ENCODE data around the gene SH3PXD2A. TPM values are rescaled to one million over a fixed set of nuclear protein-coding genes. Genes with fewer than 3 reads are reported as not detected.
"Not testable (repeated sequence)": the region's sequence is repeated elsewhere in the genome, so short reads cannot be mapped to it uniquely, and the experiment has no call there.

Gene SH3PXD2A
- total and polyA plus RNA-seq, 2 donors (not counting 1 experiment from before 2014, with no cell fraction given), result 3.2 to 33.5 TPM

DNA sequence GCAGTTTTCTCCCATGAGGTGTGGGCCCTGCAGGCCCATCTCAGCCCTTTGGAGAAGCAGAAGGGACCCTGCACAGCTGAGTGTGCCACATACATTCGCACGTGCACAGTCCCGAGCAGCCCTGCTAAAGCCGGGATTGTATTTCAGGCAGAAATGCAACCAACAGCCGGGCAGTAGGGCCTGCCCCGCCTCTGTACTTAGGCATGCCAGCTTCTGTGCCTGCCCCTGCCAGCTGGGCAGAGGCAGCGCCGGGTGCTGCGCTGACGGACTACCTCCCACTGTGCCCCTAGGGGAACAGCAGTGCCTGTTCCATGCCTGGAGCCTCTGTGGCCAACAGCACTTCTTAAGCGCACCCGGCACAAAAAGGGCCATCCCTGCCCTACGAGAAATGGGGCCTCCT, 191.6 kb downstream of the SH3PXD2A start:
- H3K9me3 ChIP-seq (ENCODE audit: control extremely low read depth in 1 of 3, control insufficient read depth in 2 of 3, insufficient read depth in 1 of 3, low read length in 2 of 3), result peaks cover 0 to 2% (median 0%) of the 10 kb centered on the region in 3 donors
- no peak for TF ChIP-seq EZH2 (IDR thresholded peaks at IDR 0.05; ENCODE audit: borderline replicate concordance, insufficient read depth, low read depth, low read length, poor library complexity, severe bottlenecking)
- TF ChIP-seq, protein P1, sequence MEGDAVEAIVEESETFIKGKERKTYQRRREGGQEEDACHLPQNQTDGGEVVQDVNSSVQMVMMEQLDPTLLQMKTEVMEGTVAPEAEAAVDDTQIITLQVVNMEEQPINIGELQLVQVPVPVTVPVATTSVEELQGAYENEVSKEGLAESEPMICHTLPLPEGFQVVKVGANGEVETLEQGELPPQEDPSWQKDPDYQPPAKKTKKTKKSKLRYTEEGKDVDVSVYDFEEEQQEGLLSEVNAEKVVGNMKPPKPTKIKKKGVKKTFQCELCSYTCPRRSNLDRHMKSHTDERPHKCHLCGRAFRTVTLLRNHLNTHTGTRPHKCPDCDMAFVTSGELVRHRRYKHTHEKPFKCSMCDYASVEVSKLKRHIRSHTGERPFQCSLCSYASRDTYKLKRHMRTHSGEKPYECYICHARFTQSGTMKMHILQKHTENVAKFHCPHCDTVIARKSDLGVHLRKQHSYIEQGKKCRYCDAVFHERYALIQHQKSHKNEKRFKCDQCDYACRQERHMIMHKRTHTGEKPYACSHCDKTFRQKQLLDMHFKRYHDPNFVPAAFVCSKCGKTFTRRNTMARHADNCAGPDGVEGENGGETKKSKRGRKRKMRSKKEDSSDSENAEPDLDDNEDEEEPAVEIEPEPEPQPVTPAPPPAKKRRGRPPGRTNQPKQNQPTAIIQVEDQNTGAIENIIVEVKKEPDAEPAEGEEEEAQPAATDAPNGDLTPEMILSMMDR (IDR thresholded peaks at IDR 0.05), result no peak
- DNase-seq (no peak), ATAC-seq (ENCODE audit: low read depth) (no peak)
- no peaks in the 10 kb centered on the region for H3K27me3 Mint-ChIP-seq
- H3K27ac Mint-ChIP-seq, result no peak overlapping the region
- no peaks in the 10 kb centered on the region for H3K36me3 ChIP-seq (replicated peaks in 1 of 2; ENCODE audit: control extremely low read depth in 1 of 2, control insufficient read depth in 1 of 2, extremely low read depth in 1 of 2, insufficient read depth in 2 of 2, low read length in 1 of 2)
- H3K9ac ChIP-seq (ENCODE audit: low read length), result no peak overlapping the region
- H3K27ac ChIP-seq (ENCODE audit: low read length in 2 of 2), result no peak overlapping the region
- H3K4me2 ChIP-seq (replicated peaks; ENCODE audit: low read depth, low read length, poor library complexity, severe bottlenecking), result no peak overlapping the region
- peaks cover 21% of the 10 kb centered on the region for H3K79me2 ChIP-seq (ENCODE audit: control insufficient read depth, insufficient read depth, low read length)
- H3K4me3 Mint-ChIP-seq, result no peak overlapping the region
- H4K20me1 ChIP-seq (ENCODE audit: control insufficient read depth, insufficient read depth, low read length, poor library complexity, severe bottlenecking), result no peaks in the 10 kb centered on the region
- CTCF ChIA-PET, result no interaction called here
- no peak overlapping the region for H2AFZ ChIP-seq (ENCODE audit: insufficient read depth, low read depth, low read length, poor library complexity, severe bottlenecking)
- peaks cover 13 to 21% of the 10 kb centered on the region in 2 donors for H3K4me1 ChIP-seq (ENCODE audit: control insufficient read depth in 2 of 2, insufficient read depth in 2 of 2, low read length in 2 of 2)
- no peak overlapping the region for H3K4me3 ChIP-seq (ENCODE audit: control extremely low read depth in 1 of 5, extremely low read depth in 1 of 5, insufficient read depth in 1 of 5, low read depth in 2 of 5, low read length in 4 of 5)
- peaks cover 20% of the 10 kb centered on the region for H3K4me1 Mint-ChIP-seq
- POLR2A ChIA-PET, result interaction anchor here (0.6 kb wide), 1 partner anchor 72 kb away, joined by 3 read pairs; no protein-coding TSS in a partner anchor
- no peaks in the 10 kb centered on the region for H3K9me3 Mint-ChIP-seq (ENCODE audit: insufficient read depth)
- H3K27me3 ChIP-seq (replicated peaks in 1 of 4; ENCODE audit: control extremely low read depth in 1 of 4, control insufficient read depth in 3 of 4, insufficient read depth in 4 of 4, low read length in 3 of 4), result peaks cover 0 to 3% (median 0%) of the 10 kb centered on the region in 4 experiments
- 97% methylated on average over 13 of the region's 13 CpGs for WGBS (ENCODE audit: insufficient coverage)
- intact Hi-C loops (cut with micrococcal nuclease), result no loop called here

DNA sequence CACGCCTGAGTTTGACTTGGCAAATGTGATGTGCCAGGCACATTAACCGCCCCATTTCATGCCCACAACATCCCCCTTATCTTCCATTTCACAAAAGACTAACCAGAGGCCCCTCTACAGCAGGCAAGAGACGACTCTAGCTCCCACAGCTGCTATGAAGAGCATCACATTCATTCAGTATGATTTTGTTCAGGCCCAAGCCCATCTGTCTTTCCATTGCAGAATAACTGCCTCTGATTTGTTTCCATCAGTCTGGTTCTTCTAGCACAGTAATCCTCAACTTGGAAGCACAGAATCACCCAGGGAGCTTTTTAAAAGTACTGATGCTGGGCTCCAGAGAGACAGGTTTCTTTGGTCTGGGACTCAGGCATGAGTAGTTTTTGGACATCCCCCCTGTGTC, 192.1 kb downstream of the SH3PXD2A start:
- Histone ChIP-seq H3K27ac (ENCODE audit: low read length in 2 of 2) (no peak overlapping the region), H4K20me1 (ENCODE audit: control insufficient read depth, insufficient read depth, low read length, poor library complexity, severe bottlenecking) (no peaks in the 10 kb centered on the region), H3K9me3 (ENCODE audit: control extremely low read depth in 1 of 3, control insufficient read depth in 2 of 3, insufficient read depth in 1 of 3, low read length in 2 of 3) (no peaks in the 10 kb centered on the region), H3K79me2 (ENCODE audit: control insufficient read depth, insufficient read depth, low read length) (peaks cover 21% of the 10 kb centered on the region), H3K27me3 (replicated peaks in 1 of 4; ENCODE audit: control extremely low read depth in 1 of 4, control insufficient read depth in 3 of 4, insufficient read depth in 4 of 4, low read length in 3 of 4) (no peaks in the 10 kb centered on the region), H3K4me1 (ENCODE audit: control insufficient read depth in 2 of 2, insufficient read depth in 2 of 2, low read length in 2 of 2) (peaks cover 8 to 16% of the 10 kb centered on the region in 2 donors), H3K4me3 (ENCODE audit: control extremely low read depth in 1 of 5, extremely low read depth in 1 of 5, insufficient read depth in 1 of 5, low read depth in 2 of 5, low read length in 4 of 5) (no peak overlapping the region), H3K9ac (ENCODE audit: low read length) (no peak overlapping the region), H3K4me2 (replicated peaks; ENCODE audit: low read depth, low read length, poor library complexity, severe bottlenecking) (no peak overlapping the region), H2AFZ (ENCODE audit: insufficient read depth, low read depth, low read length, poor library complexity, severe bottlenecking) (no peak overlapping the region), H3K36me3 (replicated peaks in 1 of 2; ENCODE audit: control extremely low read depth in 1 of 2, control insufficient read depth in 1 of 2, extremely low read depth in 1 of 2, insufficient read depth in 2 of 2, low read length in 1 of 2) (no peaks in the 10 kb centered on the region)
- no peaks in the 10 kb centered on the region for H3K9me3 Mint-ChIP-seq (ENCODE audit: insufficient read depth)
- DNase-seq (no peak), ATAC-seq (ENCODE audit: low read depth) (no peak)
- H3K27me3 Mint-ChIP-seq, result no peaks in the 10 kb centered on the region
- intact Hi-C loops (cut with micrococcal nuclease), result no loop called here
- peaks cover 15% of the 10 kb centered on the region for H3K4me1 Mint-ChIP-seq
- H3K27ac Mint-ChIP-seq, result peak overlapping the region; percentile 48
- CTCF ChIA-PET, result no interaction called here
- POLR2A ChIA-PET, result no interaction called here
- 91% methylated on average over 3 of the region's 3 CpGs for WGBS (ENCODE audit: insufficient coverage)
- peak overlapping the region; percentile 6 for H3K4me3 Mint-ChIP-seq
- TF ChIP-seq, protein P1 (IDR thresholded peaks at IDR 0.05), result no peak
- TF ChIP-seq EZH2 (IDR thresholded peaks at IDR 0.05; ENCODE audit: borderline replicate concordance, insufficient read depth, low read depth, low read length, poor library complexity, severe bottlenecking), result no peak

DNA sequence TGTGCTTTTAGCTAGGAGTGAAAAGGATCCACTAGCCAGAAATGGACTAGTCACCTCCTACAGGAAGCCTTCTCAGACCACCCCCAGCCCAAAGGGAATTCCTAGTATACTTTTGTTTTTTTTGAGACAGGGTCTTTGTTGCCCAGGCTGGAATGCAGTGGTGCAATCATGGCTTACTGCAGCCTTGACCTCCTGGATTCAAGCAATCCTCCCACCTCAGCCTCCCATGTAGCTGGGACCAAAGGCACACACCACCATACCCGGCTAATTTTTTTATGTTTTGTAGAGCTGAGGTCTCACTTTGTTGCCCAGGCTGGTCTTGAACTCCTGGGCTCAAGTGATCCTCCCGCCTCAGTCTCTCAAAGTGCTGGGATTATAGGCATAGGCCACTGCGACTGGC, 192.7 kb downstream of the SH3PXD2A start:
- ATAC-seq (ENCODE audit: low read depth); H2AFZ ChIP-seq (ENCODE audit: insufficient read depth, low read depth, low read length, poor library complexity, severe bottlenecking); H3K27me3 ChIP-seq (replicated peaks in 1 of 4; ENCODE audit: control extremely low read depth in 1 of 4, control insufficient read depth in 3 of 4, insufficient read depth in 4 of 4, low read length in 3 of 4); H3K27me3 Mint-ChIP-seq; H3K36me3 ChIP-seq (replicated peaks in 1 of 2; ENCODE audit: control extremely low read depth in 1 of 2, control insufficient read depth in 1 of 2, extremely low read depth in 1 of 2, insufficient read depth in 2 of 2, low read length in 1 of 2); intact Hi-C loops (cut with micrococcal nuclease); DNase-seq; H3K4me3 ChIP-seq (ENCODE audit: control extremely low read depth in 1 of 5, extremely low read depth in 1 of 5, insufficient read depth in 1 of 5, low read depth in 2 of 5, low read length in 4 of 5); H3K4me2 ChIP-seq (replicated peaks; ENCODE audit: low read depth, low read length, poor library complexity, severe bottlenecking); H3K27ac ChIP-seq (ENCODE audit: low read length in 2 of 2); CTCF ChIA-PET; H3K9me3 Mint-ChIP-seq (ENCODE audit: insufficient read depth); H3K9ac ChIP-seq (ENCODE audit: low read length); H3K9me3 ChIP-seq (ENCODE audit: control extremely low read depth in 1 of 3, control insufficient read depth in 2 of 3, insufficient read depth in 1 of 3, low read length in 2 of 3); H3K4me3 Mint-ChIP-seq; H4K20me1 ChIP-seq (ENCODE audit: control insufficient read depth, insufficient read depth, low read length, poor library complexity, severe bottlenecking); H3K27ac Mint-ChIP-seq: not testable (repeated sequence)
- peaks cover 23% of the 10 kb centered on the region for H3K79me2 ChIP-seq (ENCODE audit: control insufficient read depth, insufficient read depth, low read length)
- POLR2A ChIA-PET, result interaction anchor here (0.8 kb wide), 1 partner anchor 9 kb away, joined by 5 read pairs; no protein-coding TSS in a partner anchor
- peaks cover 8 to 14% of the 10 kb centered on the region in 2 donors for H3K4me1 ChIP-seq (ENCODE audit: control insufficient read depth in 2 of 2, insufficient read depth in 2 of 2, low read length in 2 of 2)
- WGBS (ENCODE audit: insufficient coverage), result 100% methylated on average over 2 of the region's 3 CpGs
- H3K4me1 Mint-ChIP-seq, result peaks cover 14% of the 10 kb centered on the region
